Gastrocnemius medialis (tissue), 4 donors: ENCODE measurements around the gene IWS1.

Experiments
- CTCF ChIP-seq, 5 experiments: fragments of 450-650 bp in 3 of 5; fragments of 200-600 bp in 2 of 5; sonication (generic) in 2 of 5; IDR thresholded peaks in 4 of 5; conservative IDR thresholded peaks in 1 of 5; 1 replicate in 4 of 5; 2 replicates in 1 of 5; pipeline ENCODE4 v1.5.1; 2016 to 2019; ENCODE audit warnings: antibody characterized with exemption in 5 of 5, mild to moderate bottlenecking in 3 of 5, moderate library complexity in 3 of 5
- POLR2A ChIP-seq, 2 donors: fragments of 450-650 bp; IDR thresholded peaks; one replicate each; pipeline ENCODE4 v1.6.1; 2017; ENCODE audit warnings: antibody characterized with exemption in 2 of 2, mild to moderate bottlenecking in 2 of 2, moderate library complexity in 2 of 2

DNA sequence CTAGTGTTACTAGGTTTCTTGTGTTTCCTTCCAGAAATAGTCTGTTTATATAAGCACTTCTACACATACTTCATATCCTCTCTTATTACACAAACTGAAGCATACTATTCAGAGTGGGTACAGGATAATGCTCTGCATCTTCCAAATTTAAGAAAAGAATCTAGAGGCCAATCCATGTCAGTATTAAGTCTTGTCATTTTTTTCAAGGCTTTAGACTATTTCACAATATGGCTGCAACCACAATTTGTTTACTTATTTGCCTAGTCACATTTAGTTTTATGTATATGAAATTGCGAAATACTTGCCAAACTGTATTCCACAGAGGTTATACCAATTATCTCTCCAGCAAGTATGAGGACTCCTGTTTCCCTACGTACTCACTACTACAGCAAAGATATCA lies 27.9 kb downstream of the IWS1 start:
- TF ChIP-seq POLR2A (IDR thresholded peaks at IDR 0.05) (no peak), CTCF (IDR thresholded peaks at IDR 0.05 in 4 of 5, conservative IDR thresholded peaks at IDR 0.05 in 1 of 5) (no peak)
